Body of pancreas (tissue), 4 donors: ENCODE data around the gene ARFGAP3.

Experiments used
- POLR2A ChIP-seq, 3 donors: fragments of 450-650 bp; IDR thresholded peaks; one replicate each; pipeline ENCODE4 v1.6.1; 2016; ENCODE audit warnings: antibody characterized with exemption in 3 of 3, mild to moderate bottlenecking in 2 of 3
- TF ChIP-seq, protein P1 (sequence below), 7 experiments: fragments of 450-650 bp in 4 of 7; fragments of 200-600 bp in 3 of 7; sonication (generic) in 3 of 7; IDR thresholded peaks; one replicate each; pipeline ENCODE4 v1.5.1; 2016 to 2019; ENCODE audit warnings: antibody characterized with exemption in 7 of 7

DNA sequence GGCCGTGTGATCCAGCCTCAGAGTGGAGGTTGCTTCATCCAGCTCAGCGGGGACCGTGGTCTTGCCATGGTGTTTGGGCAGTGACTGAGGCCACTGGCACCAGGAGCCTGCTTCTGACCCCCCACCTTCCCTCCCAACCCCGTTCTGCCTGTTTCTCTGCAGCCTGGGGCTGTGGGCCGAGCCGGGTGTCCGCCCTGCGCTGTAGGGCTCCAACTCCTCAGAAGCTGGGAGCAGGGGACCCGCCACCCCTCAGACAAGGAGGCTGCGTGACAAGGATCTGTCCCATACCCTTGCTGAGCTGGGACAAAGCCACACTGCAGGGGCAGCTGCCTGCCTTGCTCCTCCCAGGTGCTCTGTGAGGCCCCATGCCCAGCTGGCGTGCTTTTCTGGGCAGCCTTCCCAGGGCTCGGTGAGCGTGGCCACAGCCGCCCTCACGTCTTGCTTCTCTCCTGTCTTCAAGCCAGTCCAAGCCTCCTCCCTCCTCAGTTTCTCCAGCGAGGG lies 11.7 kb upstream of the ARFGAP3 start:
- TF ChIP-seq, protein P1, sequence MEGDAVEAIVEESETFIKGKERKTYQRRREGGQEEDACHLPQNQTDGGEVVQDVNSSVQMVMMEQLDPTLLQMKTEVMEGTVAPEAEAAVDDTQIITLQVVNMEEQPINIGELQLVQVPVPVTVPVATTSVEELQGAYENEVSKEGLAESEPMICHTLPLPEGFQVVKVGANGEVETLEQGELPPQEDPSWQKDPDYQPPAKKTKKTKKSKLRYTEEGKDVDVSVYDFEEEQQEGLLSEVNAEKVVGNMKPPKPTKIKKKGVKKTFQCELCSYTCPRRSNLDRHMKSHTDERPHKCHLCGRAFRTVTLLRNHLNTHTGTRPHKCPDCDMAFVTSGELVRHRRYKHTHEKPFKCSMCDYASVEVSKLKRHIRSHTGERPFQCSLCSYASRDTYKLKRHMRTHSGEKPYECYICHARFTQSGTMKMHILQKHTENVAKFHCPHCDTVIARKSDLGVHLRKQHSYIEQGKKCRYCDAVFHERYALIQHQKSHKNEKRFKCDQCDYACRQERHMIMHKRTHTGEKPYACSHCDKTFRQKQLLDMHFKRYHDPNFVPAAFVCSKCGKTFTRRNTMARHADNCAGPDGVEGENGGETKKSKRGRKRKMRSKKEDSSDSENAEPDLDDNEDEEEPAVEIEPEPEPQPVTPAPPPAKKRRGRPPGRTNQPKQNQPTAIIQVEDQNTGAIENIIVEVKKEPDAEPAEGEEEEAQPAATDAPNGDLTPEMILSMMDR (IDR thresholded peaks at IDR 0.05) = no peak
- TF ChIP-seq POLR2A (IDR thresholded peaks at IDR 0.05) = peak in 2 of 3 donors; percentile 28 to 30
